Measurements from ENCODE around the gene VAMP5. TPM values are rescaled to one million over a fixed set of nuclear protein-coding genes. Genes with fewer than 3 reads are reported as not detected.

The VAMP5 gene
- total and polyA plus RNA-seq, 9 of the 15 experiments (the other 6 are each of a cell fraction or from before 2014, with no cell fraction given) = 0.54 to 1.9 (median 1.5) TPM; not detected in 2

DNA sequence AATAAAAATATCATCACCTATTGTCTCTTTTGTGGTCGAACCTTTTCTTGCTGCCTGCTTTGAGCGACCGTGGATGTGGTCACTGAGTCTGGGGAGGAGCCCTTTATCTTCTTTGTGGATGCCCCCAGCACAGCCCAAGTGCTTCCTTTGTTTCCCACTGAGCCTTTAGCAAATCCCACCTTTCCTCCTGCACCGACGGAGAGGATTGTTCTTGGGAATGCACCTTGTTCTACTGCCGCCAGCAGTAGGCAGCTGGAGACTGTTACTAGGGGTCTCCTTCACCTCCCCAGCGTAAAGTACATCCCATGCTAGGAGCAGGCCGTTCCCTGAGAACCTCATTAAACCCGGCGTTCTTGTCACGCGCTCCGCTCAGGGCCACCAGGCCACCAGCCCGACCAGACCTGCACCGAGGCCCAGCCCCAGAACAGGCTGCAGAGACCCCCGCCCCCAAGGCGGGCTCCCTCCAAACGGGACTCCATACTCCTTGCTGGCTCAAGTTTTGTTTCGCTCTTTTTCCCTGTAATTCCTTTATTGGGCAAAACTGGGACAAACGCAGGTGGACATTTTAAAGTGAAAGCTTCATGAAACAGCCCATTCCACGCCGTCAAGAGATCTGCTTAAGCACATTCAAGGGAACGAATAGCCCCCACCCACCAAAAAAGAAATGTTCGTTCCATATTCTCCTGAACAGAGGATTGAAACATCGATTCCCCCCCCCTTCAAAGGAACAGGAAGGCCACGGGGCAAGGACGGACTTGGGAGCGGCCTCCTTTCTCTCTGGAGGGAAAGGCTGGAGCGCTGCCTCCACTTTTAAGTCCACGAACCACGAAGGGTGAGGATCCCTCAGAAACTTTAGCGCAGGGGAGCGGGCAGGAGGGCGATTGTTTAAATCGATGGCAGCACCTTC, 46.4 kb upstream of the VAMP5 start (continued):
- TF ChIP-seq DNMT1 (IDR thresholded peaks at IDR 0.05) (no peak), SP1 (CRISPR knock-in tag; IDR thresholded peaks at IDR 0.05) (no peak), EZH2 (IDR thresholded peaks at IDR 0.05; ENCODE audit: borderline replicate concordance, low read depth, low read length) (no peak), BCOR (IDR thresholded peaks at IDR 0.05) (no peak), SRSF7 (optimal IDR thresholded peaks at IDR 0.05; ENCODE audit: low read depth, low read length) (no peak), SRF (CRISPR knock-in tag; IDR thresholded peaks at IDR 0.05) (no peak), XRCC3 (IDR thresholded peaks at IDR 0.05) (no peak), ARHGAP35 (IDR thresholded peaks at IDR 0.05; ENCODE audit: partially characterized antibody) (no peak), EWSR1 (IDR thresholded peaks at IDR 0.05; ENCODE audit: borderline replicate concordance, low read depth, partially characterized antibody) (no peak), FOXA3 (CRISPR knock-in tag; conservative IDR thresholded peaks at IDR 0.05 in 1 of 2, IDR thresholded peaks at IDR 0.05 in 1 of 2) (no peak), YY1 (IDR thresholded peaks at IDR 0.05; ENCODE audit: borderline replicate concordance in 1 of 3, control insufficient read depth in 1 of 3, extremely low read depth in 1 of 3, insufficient read depth in 3 of 3, insufficient read length in 1 of 3, insufficient replicate concordance in 2 of 3, low read depth in 1 of 3, low read length in 2 of 3) (peak in 1 of 3 experiments; percentile 23), TARDBP (IDR thresholded peaks at IDR 0.05) (no peak), TRIM24 (IDR thresholded peaks at IDR 0.05) (no peak), ZNF699 (CRISPR knock-in tag; IDR thresholded peaks at IDR 0.05; ENCODE audit: insufficient replicate concordance) (no peak), SMARCB1 (IDR thresholded peaks at IDR 0.05; ENCODE audit: insufficient read length, low read depth) (no peak), HNRNPK (IDR thresholded peaks at IDR 0.05; ENCODE audit: low read depth, low read length, poor library complexity, severe bottlenecking) (no peak), ZNF316 (IDR thresholded peaks at IDR 0.05) (no peak), ZNF586 (CRISPR knock-in tag; conservative IDR thresholded peaks at IDR 0.05) (no peak)
- TF ChIP-seq, protein P1, sequence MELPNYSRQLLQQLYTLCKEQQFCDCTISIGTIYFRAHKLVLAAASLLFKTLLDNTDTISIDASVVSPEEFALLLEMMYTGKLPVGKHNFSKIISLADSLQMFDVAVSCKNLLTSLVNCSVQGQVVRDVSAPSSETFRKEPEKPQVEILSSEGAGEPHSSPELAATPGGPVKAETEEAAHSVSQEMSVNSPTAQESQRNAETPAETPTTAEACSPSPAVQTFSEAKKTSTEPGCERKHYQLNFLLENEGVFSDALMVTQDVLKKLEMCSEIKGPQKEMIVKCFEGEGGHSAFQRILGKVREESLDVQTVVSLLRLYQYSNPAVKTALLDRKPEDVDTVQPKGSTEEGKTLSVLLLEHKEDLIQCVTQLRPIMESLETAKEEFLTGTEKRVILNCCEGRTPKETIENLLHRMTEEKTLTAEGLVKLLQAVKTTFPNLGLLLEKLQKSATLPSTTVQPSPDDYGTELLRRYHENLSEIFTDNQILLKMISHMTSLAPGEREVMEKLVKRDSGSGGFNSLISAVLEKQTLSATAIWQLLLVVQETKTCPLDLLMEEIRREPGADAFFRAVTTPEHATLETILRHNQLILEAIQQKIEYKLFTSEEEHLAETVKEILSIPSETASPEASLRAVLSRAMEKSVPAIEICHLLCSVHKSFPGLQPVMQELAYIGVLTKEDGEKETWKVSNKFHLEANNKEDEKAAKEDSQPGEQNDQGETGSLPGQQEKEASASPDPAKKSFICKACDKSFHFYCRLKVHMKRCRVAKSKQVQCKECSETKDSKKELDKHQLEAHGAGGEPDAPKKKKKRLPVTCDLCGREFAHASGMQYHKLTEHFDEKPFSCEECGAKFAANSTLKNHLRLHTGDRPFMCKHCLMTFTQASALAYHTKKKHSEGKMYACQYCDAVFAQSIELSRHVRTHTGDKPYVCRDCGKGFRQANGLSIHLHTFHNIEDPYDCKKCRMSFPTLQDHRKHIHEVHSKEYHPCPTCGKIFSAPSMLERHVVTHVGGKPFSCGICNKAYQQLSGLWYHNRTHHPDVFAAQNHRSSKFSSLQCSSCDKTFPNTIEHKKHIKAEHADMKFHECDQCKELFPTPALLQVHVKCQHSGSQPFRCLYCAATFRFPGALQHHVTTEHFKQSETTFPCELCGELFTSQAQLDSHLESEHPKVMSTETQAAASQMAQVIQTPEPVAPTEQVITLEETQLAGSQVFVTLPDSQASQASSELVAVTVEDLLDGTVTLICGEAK (IDR thresholded peaks at IDR 0.05) = no peak
- TF ChIP-seq, protein P1 (CRISPR knock-in tag; IDR thresholded peaks at IDR 0.05) = no peak

All from K562 (cell line).